SU-DHL-6 (cell line): ENCODE measurements around the gene BCORL1.

Experiments used
- EZH2phosphoT487 ChIP-seq: fragments of 200-600 bp; sonication (generic), shearing (Covaris generic); conservative IDR thresholded peaks from 2 replicates; pipeline ENCODE4 v1.6.1; 2018; ENCODE audit warnings: mild to moderate bottlenecking, antibody characterized with exemption, low read length, moderate library complexity, mixed read lengths
- TF ChIP-seq, protein P1 (sequence below): fragments of 200-600 bp; sonication (generic); IDR thresholded peaks from one replicate; pipeline ENCODE4 v1.5.1; 2017; ENCODE audit warnings: antibody characterized with exemption, mild to moderate bottlenecking, low read length, moderate library complexity; ENCODE audit not compliant: insufficient read depth, poor library complexity, severe bottlenecking

DNA sequence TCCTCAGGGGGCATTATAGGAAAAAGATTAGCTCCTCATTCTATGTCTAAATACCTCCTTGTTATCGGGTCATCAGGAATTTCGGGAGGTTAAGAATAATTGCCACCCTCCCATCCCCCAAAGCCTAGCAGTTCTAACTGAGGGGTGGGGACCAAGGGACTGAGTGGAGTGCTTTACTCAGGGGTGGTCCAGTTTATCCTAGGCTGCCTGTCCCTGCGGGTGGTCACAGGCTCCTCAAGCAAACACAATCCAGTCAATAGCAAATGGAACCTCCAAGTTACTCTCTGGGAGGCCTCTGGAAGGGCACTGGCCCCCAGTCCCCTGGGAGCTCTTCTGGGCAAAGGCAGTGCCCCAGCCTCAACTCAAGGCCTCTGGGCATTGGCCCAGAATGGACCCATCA is 121.2 kb downstream of the BCORL1 start:
- TF ChIP-seq, protein P1, sequence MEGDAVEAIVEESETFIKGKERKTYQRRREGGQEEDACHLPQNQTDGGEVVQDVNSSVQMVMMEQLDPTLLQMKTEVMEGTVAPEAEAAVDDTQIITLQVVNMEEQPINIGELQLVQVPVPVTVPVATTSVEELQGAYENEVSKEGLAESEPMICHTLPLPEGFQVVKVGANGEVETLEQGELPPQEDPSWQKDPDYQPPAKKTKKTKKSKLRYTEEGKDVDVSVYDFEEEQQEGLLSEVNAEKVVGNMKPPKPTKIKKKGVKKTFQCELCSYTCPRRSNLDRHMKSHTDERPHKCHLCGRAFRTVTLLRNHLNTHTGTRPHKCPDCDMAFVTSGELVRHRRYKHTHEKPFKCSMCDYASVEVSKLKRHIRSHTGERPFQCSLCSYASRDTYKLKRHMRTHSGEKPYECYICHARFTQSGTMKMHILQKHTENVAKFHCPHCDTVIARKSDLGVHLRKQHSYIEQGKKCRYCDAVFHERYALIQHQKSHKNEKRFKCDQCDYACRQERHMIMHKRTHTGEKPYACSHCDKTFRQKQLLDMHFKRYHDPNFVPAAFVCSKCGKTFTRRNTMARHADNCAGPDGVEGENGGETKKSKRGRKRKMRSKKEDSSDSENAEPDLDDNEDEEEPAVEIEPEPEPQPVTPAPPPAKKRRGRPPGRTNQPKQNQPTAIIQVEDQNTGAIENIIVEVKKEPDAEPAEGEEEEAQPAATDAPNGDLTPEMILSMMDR: no peak
- TF ChIP-seq EZH2phosphoT487: no peak
